GM12873 (cell line): ENCODE results near the gene KRT86.

Experiments
- CTCF ChIP-seq: IDR thresholded peaks from 2 replicates; pipeline ENCODE4 v1.5.1; 2012; ENCODE audit warnings: low read depth, mild to moderate bottlenecking, moderate library complexity, low read length, control low read depth; ENCODE audit not compliant: insufficient read depth; ENCODE audit errors: missing control alignments

Gene KRT86

GRCh38 chr12:52333321-52333720 lies 58.9 kb downstream of the KRT86 start:
- no peak for TF ChIP-seq CTCF

- TF ChIP-seq CTCF, result no peak
These were observed 59.7 kb downstream of the KRT86 start for GRCh38 chr12:52334185-52334584.

- no peak for TF ChIP-seq CTCF
These were observed 61.3 kb downstream of the KRT86 start for GRCh38 chr12:52335598-52336262.

GRCh38 chr12:52336641-52337040 lies 62.2 kb downstream of the KRT86 start:
- TF ChIP-seq CTCF, result no peak

GRCh38 chr12:52337054-52337453 lies 62.6 kb downstream of the KRT86 start:
- TF ChIP-seq CTCF, result no peak

GRCh38 chr12:52338241-52338960 lies 64.0 kb downstream of the KRT86 start:
- TF ChIP-seq CTCF, result no peak

- no peak for TF ChIP-seq CTCF
These were observed 66.7 kb downstream of the KRT86 start for GRCh38 chr12:52341066-52341580.
